Measurements from ENCODE around the gene HEATR1.

The HEATR1 gene

DNA sequence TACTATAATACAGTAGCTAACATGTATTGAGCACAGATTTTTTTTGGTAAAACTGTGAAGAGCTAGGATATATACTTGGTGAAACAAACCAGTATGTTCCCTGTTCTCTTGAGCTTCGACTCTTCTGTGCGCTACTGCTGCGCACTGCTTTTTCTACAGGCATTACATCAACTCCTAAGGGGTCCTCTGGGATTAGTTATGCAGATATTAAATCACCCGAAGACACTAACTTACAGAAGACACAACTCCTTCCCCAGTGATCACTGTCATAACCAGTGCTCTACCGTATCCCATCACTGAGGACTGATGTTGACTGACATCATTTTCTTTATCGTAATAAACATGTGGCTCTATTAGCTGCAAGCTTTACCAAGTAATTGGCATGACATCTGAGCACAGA is 55.9 kb downstream of the HEATR1 start:
- H3K4me3 ChIP-seq (ENCODE audit: low read depth, low read length): no peak overlapping the region
- TF ChIP-seq, protein P1, sequence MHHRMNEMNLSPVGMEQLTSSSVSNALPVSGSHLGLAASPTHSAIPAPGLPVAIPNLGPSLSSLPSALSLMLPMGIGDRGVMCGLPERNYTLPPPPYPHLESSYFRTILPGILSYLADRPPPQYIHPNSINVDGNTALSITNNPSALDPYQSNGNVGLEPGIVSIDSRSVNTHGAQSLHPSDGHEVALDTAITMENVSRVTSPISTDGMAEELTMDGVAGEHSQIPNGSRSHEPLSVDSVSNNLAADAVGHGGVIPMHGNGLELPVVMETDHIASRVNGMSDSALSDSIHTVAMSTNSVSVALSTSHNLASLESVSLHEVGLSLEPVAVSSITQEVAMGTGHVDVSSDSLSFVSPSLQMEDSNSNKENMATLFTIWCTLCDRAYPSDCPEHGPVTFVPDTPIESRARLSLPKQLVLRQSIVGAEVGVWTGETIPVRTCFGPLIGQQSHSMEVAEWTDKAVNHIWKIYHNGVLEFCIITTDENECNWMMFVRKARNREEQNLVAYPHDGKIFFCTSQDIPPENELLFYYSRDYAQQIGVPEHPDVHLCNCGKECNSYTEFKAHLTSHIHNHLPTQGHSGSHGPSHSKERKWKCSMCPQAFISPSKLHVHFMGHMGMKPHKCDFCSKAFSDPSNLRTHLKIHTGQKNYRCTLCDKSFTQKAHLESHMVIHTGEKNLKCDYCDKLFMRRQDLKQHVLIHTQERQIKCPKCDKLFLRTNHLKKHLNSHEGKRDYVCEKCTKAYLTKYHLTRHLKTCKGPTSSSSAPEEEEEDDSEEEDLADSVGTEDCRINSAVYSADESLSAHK (tag by site-specific recombination; IDR thresholded peaks at IDR 0.05): no peak
- peak; percentile 50; the same call in 1 of the 2 replicates for TF ChIP-seq ZNF664 (tag by site-specific recombination; IDR thresholded peaks at IDR 0.05)
- no peak for TF ChIP-seq WT1 (tag by site-specific recombination; IDR thresholded peaks at IDR 0.05)
- no peak overlapping the region for H3K27ac ChIP-seq (ENCODE audit: extremely low read depth, low read depth, low read length)
- no peaks in the 10 kb centered on the region for H3K4me1 ChIP-seq (ENCODE audit: control insufficient read depth, insufficient read depth, low read length)
- ChIA-PET CTCF (interaction anchor here (0.5 to 1.0 kb wide), 2 partner anchors 60 to 63 kb away, joined by 4 to 5 read pairs; no protein-coding TSS in a partner anchor), POLR2A (interaction anchor here (1.5 kb wide), 1 partner anchor 56 kb away, joined by 6 read pairs; the partner anchor contains the start of gene HEATR1)
- no peaks in the 10 kb centered on the region for H3K9me3 ChIP-seq (ENCODE audit: control insufficient read depth, insufficient read depth, low read depth, low read length)
- peaks cover 40 to 88% of the 10 kb centered on the region in 2 experiments for H3K36me3 ChIP-seq (ENCODE audit: control insufficient read depth in 2 of 2, insufficient read depth in 1 of 2, low read length in 2 of 2)

DNA sequence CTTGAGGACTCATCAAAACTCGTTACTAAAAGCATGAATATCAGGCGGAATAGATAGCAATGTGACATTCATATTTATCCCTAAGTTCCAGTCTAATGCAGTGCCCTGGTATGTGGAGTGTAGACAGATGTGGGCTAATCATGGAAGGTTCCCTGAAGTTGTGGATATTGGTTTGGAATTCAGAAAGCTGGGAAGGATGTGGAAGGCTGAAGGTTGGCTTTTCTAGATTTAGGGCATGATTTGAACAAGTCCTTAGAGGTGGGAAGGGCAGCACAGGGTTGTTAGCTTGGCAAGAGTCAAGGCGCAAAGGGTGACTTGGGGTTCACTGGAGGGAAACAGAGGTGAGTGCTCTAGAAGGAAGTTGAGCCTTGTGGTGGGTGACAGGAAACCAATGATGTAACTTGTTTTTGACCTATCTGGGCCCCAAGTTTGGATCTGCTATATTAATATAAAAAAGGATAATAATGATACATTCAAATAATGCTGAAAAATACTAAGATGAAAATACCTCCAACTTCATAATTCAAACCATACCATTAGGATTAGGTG is 58.6 kb downstream of the HEATR1 start:
- Histone ChIP-seq H3K4me3 (ENCODE audit: low read depth, low read length) (no peak overlapping the region), H3K36me3 (ENCODE audit: control insufficient read depth in 2 of 2, insufficient read depth in 1 of 2, low read length in 2 of 2) (peaks cover 23 to 69% of the 10 kb centered on the region in 2 experiments), H3K27ac (ENCODE audit: extremely low read depth, low read depth, low read length) (no peak overlapping the region), H3K4me1 (ENCODE audit: control insufficient read depth, insufficient read depth, low read length) (no peaks in the 10 kb centered on the region), H3K9me3 (ENCODE audit: control insufficient read depth, insufficient read depth, low read depth, low read length) (no peaks in the 10 kb centered on the region)
- ChIA-PET POLR2A (no interaction called here), CTCF (no interaction called here)
- TF ChIP-seq ZNF24 (tag by site-specific recombination; IDR thresholded peaks at IDR 0.05) (no peak), ZNF624 (tag by site-specific recombination; IDR thresholded peaks at IDR 0.05) (no peak), ZNF354C (tag by site-specific recombination; IDR thresholded peaks at IDR 0.05; ENCODE audit: borderline replicate concordance, low read depth) (no peak), ZNF175 (tag by site-specific recombination; IDR thresholded peaks at IDR 0.05) (no peak), ZNF391 (tag by site-specific recombination; IDR thresholded peaks at IDR 0.05; ENCODE audit: borderline replicate concordance, low read depth) (no peak), SP7 (tag by site-specific recombination; IDR thresholded peaks at IDR 0.05) (no peak), BCL11B (tag by site-specific recombination; IDR thresholded peaks at IDR 0.05; ENCODE audit: low read depth) (no peak), ZSCAN23 (tag by site-specific recombination; IDR thresholded peaks at IDR 0.05) (no peak), ZFP41 (tag by site-specific recombination; IDR thresholded peaks at IDR 0.05; ENCODE audit: borderline replicate concordance) (no peak), ZBTB20 (tag by site-specific recombination; IDR thresholded peaks at IDR 0.05) (no peak), ZNF560 (tag by site-specific recombination; IDR thresholded peaks at IDR 0.05; ENCODE audit: borderline replicate concordance) (no peak), ZNF146 (tag by site-specific recombination; IDR thresholded peaks at IDR 0.05) (no peak), ZBTB8A (tag by site-specific recombination; IDR thresholded peaks at IDR 0.05) (no peak), ZNF549 (tag by site-specific recombination; IDR thresholded peaks at IDR 0.05) (no peak), ZNF350 (tag by site-specific recombination; IDR thresholded peaks at IDR 0.05) (no peak)
- TF ChIP-seq, protein P2, sequence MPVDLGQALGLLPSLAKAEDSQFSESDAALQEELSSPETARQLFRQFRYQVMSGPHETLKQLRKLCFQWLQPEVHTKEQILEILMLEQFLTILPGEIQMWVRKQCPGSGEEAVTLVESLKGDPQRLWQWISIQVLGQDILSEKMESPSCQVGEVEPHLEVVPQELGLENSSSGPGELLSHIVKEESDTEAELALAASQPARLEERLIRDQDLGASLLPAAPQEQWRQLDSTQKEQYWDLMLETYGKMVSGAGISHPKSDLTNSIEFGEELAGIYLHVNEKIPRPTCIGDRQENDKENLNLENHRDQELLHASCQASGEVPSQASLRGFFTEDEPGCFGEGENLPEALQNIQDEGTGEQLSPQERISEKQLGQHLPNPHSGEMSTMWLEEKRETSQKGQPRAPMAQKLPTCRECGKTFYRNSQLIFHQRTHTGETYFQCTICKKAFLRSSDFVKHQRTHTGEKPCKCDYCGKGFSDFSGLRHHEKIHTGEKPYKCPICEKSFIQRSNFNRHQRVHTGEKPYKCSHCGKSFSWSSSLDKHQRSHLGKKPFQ (tag by site-specific recombination; IDR thresholded peaks at IDR 0.05): no peak
- TF ChIP-seq, protein P3, sequence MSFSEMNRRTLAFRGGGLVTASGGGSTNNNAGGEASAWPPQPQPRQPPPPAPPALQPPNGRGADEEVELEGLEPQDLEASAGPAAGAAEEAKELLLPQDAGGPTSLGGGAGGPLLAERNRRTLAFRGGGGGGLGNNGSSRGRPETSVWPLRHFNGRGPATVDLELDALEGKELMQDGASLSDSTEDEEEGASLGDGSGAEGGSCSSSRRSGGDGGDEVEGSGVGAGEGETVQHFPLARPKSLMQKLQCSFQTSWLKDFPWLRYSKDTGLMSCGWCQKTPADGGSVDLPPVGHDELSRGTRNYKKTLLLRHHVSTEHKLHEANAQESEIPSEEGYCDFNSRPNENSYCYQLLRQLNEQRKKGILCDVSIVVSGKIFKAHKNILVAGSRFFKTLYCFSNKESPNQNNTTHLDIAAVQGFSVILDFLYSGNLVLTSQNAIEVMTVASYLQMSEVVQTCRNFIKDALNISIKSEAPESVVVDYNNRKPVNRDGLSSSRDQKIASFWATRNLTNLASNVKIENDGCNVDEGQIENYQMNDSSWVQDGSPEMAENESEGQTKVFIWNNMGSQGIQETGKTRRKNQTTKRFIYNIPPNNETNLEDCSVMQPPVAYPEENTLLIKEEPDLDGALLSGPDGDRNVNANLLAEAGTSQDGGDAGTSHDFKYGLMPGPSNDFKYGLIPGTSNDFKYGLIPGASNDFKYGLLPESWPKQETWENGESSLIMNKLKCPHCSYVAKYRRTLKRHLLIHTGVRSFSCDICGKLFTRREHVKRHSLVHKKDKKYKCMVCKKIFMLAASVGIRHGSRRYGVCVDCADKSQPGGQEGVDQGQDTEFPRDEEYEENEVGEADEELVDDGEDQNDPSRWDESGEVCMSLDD (tag by site-specific recombination; IDR thresholded peaks at IDR 0.05): no peak

Measured in HEK293 (cell line).